ENCODE results near the gene ECI1.
A peak's percentile ranks its signal among the peaks of the same experiment; 100 is the strongest.

ECI1 gene

DNA sequence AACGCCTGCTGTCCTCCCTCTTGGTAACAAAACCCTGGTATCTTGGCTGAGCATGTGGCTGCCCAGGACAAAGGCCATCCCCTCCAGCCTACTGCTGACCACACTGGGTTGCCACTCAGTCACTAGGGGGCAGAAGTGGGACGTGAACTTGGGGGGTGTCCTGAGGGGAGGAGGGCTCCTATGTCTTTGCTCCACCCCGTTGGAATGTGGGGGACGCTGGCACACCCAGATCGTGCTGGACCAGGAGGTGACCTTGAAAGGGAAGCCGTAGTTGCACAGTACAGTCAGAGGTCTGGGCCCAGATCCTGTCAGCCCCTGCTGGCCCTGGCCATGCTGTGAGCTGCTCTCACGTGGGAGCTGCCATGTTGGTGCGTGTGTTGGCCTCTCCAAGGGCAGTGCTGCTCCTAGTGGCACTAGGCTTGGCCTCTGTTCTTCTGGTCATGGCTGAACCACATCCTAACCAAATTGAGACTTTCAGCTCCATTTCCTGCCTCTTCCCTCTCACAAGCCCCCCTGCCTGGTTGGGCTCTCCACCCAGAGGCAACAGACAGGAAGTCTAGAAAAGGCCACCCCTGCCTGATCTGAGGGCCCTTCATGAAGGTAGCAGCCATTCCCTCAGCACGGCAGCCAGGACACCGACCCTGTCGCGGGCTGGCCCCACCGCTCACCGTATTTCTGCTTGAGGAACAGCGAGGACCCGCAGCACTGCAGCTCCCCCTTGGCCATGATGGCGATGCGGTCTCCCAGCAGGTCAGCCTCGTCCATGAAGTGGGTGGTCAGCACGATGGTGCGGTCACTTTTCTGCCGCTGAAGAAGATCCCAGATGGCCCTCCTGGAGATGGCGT, 45.5 kb upstream of the ECI1 start:
- DNase-seq (ENCODE audit: low read depth) = peak; percentile 56
- TF ChIP-seq, protein P1, sequence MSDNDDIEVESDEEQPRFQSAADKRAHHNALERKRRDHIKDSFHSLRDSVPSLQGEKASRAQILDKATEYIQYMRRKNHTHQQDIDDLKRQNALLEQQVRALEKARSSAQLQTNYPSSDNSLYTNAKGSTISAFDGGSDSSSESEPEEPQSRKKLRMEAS (IDR thresholded peaks at IDR 0.05; ENCODE audit: low read depth, low read length) = no peak
- no peak for TF ChIP-seq MYC (IDR thresholded peaks at IDR 0.05; ENCODE audit: low read depth, low read length)
- TF ChIP-seq, protein P2, sequence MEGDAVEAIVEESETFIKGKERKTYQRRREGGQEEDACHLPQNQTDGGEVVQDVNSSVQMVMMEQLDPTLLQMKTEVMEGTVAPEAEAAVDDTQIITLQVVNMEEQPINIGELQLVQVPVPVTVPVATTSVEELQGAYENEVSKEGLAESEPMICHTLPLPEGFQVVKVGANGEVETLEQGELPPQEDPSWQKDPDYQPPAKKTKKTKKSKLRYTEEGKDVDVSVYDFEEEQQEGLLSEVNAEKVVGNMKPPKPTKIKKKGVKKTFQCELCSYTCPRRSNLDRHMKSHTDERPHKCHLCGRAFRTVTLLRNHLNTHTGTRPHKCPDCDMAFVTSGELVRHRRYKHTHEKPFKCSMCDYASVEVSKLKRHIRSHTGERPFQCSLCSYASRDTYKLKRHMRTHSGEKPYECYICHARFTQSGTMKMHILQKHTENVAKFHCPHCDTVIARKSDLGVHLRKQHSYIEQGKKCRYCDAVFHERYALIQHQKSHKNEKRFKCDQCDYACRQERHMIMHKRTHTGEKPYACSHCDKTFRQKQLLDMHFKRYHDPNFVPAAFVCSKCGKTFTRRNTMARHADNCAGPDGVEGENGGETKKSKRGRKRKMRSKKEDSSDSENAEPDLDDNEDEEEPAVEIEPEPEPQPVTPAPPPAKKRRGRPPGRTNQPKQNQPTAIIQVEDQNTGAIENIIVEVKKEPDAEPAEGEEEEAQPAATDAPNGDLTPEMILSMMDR (IDR thresholded peaks at IDR 0.05; ENCODE audit: low read depth, low read length) = peak; percentile 62
- no peak overlapping the region for H3K4me3 ChIP-seq (ENCODE audit: low read depth, low read length)

DNA sequence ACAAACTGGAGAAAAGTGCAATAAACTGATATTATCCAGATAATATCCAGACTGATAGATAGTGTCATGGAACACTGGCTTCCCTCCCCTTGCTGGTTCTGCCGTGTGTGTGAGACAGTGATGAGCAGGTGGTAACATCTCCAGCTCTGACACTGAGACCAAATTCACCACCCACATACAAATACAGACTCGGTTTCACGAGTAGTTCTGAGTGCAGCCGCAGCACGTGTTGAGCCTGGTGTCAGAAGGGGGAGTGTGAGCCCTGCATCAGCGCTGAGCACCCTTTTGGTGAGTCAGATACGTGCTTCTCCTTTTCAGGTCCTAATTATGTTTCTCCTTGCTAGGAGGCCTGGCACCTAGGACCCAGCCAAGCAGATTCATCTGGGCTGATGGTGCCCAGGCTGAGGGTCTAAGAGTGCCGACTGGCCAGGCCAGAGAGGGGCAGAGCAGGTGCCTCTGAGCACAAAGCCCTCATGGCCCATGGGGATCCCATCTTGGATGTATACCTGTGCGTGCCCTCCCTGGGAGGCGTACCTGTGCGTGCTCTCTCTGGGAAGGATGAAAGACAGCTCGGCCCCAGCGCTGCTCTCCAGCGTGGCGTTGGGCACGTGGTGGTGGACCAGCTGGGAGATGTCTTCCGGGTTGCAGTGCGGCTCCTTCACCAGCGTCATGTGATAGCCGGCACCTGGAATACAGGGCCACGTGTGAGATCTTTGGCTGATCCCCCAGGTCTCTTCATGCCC, 43.8 kb upstream of the ECI1 start:
- H3K4me3 ChIP-seq (ENCODE audit: low read depth, low read length) = no peak overlapping the region
- TF ChIP-seq, protein P1 (IDR thresholded peaks at IDR 0.05; ENCODE audit: low read depth, low read length) = peak; percentile 96
- no peak for TF ChIP-seq POLR2A (IDR thresholded peaks at IDR 0.05; ENCODE audit: extremely low read depth, insufficient read length)
- TF ChIP-seq, protein P2 (IDR thresholded peaks at IDR 0.05; ENCODE audit: low read depth, low read length) = no peak
- TF ChIP-seq MYC (IDR thresholded peaks at IDR 0.05; ENCODE audit: low read depth, low read length) = peak; percentile 81
- DNase-seq (ENCODE audit: low read depth) = peak; percentile 67

DNA sequence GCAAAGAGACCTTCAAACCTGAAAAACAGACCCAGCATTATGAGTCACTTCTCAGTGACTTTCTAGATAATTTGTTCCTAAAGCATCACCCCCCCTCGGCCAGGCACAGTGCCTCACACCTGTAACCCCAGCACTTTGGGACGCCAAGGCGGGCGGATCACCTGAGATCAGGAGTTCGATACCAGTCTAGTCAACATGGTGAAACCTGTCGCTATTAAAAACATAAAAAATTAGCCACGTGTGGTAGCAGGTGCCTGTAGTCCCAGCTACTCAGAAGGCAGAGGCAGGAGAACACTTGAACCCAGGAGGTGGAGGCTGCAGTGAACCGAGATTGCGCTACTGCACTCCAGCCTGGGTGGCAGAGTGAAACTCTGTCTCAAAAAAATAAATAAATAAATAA, 40.8 kb upstream of the ECI1 start:
- TF ChIP-seq, protein P1 (IDR thresholded peaks at IDR 0.05; ENCODE audit: low read depth, low read length) = no peak
- TF ChIP-seq MYC (IDR thresholded peaks at IDR 0.05; ENCODE audit: low read depth, low read length) (no peak), POLR2A (IDR thresholded peaks at IDR 0.05; ENCODE audit: extremely low read depth, insufficient read length) (no peak)
- TF ChIP-seq, protein P2 (IDR thresholded peaks at IDR 0.05; ENCODE audit: low read depth, low read length) = no peak
- no peak overlapping the region for H3K4me3 ChIP-seq (ENCODE audit: low read depth, low read length)
- no peak for DNase-seq (ENCODE audit: low read depth)

DNA sequence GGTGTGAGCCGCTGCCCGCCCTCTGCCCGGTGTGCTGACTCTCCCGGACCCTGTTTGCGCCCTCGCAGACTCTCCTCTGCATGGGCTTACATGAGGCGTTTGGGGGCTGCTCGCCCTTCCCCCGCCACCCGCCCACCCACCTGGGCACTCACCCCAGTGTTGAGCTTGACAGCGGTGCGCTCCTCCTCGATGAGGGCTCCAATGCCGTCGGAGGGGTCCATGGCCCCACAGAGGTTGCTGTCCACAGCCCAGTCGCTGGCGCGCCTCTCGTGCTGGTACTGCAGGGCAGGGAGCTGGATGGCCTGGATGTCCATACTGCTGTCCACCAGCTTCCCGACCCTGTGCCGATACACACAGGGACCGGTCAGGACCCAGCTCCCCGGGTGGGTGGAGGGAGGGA, 37.9 kb upstream of the ECI1 start:
- TF ChIP-seq, protein P2 (IDR thresholded peaks at IDR 0.05; ENCODE audit: low read depth, low read length) = no peak
- TF ChIP-seq POLR2A (IDR thresholded peaks at IDR 0.05; ENCODE audit: extremely low read depth, insufficient read length) (no peak), MYC (IDR thresholded peaks at IDR 0.05; ENCODE audit: low read depth, low read length) (no peak)
- TF ChIP-seq, protein P1 (IDR thresholded peaks at IDR 0.05; ENCODE audit: low read depth, low read length) = no peak
- no peak for DNase-seq (ENCODE audit: low read depth)
- H3K4me3 ChIP-seq (ENCODE audit: low read depth, low read length) = no peak overlapping the region

DNA sequence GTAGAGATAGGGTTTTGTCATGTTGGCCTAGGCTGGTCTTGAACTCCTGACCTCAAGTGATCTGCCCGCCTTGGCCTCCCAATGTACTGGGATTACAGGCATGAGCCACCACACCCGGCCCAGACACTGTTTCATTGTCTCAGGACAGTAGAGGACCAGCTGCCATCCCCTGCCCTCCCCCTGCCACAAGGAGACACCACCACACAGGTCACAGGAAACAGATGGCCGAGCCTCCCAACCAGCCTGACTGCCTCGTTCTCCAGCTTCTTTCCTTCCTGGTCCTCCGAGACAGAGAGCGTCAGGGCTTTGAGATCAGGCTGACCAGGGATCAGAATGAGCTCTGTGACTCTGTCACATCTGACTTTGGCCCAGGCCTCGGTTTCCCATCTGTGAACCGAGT, 37.3 kb upstream of the ECI1 start:
- TF ChIP-seq MYC (IDR thresholded peaks at IDR 0.05; ENCODE audit: low read depth, low read length) (no peak), POLR2A (IDR thresholded peaks at IDR 0.05; ENCODE audit: extremely low read depth, insufficient read length) (no peak)
- TF ChIP-seq, protein P1 (IDR thresholded peaks at IDR 0.05; ENCODE audit: low read depth, low read length) = no peak
- TF ChIP-seq, protein P2 (IDR thresholded peaks at IDR 0.05; ENCODE audit: low read depth, low read length) = no peak
- no peak for DNase-seq (ENCODE audit: low read depth)

More for the DNA sequence above, 37.3 kb upstream of the ECI1 start:
- H3K4me3 ChIP-seq (ENCODE audit: low read depth, low read length) = no peak overlapping the region
